B cell (primary cell): Measurements from ENCODE around the gene DOLPP1. TPM values are rescaled to one million over a fixed set of nuclear protein-coding genes. Genes with fewer than 3 reads are reported as not detected.
A peak's percentile ranks its signal among the peaks of the same experiment; 100 is the strongest.

Experiments
- ATAC-seq: fragments of 200-7000 bp; cut with Tn5 transposase; one replicate; pipeline ENCODE4 v1.10.0; 2021; ENCODE audit warnings: low read depth, mild to moderate bottlenecking, moderate number of reproducible peaks, moderate library complexity
- CTCF ChIA-PET: fragments of 350-600 bp; sonication (Branson Sonifier 250); formaldehyde crosslinking; loops from one replicate; lab custom pipeline; 2021; ENCODE audit warnings: antibody characterized with exemption, inconsistent platforms; lab: Charles Lee
- POLR2A ChIA-PET: fragments of 350-600 bp; sonication (Branson Sonifier 250); formaldehyde crosslinking; loops from one replicate; lab custom pipeline; 2021; ENCODE audit warnings: antibody characterized with exemption; lab: Charles Lee
- DNase-seq: peaks from one replicate; pipeline ENCODE4 v3.0.0; 2013
- H2AFZ ChIP-seq: 2 replicates; pipeline ENCODE4 v1.6.1; 2012; ENCODE audit warnings: mild to moderate bottlenecking, low read depth, low read length; ENCODE audit not compliant: insufficient read depth, poor library complexity, severe bottlenecking
- H3K27ac ChIP-seq, 2 donors: 1 replicate in 1 of 2; 2 replicates in 1 of 2; pipeline ENCODE4 v1.5.1; 2012 to 2013; ENCODE audit warnings: low read length in 2 of 2, mild to moderate bottlenecking in 2 of 2, moderate library complexity in 1 of 2
- H3K27me3 ChIP-seq, 4 experiments: fragments of 200-600 bp in 1 of 4; sonication (generic) in 1 of 4; replicated peaks in 1 of 4; 1 replicate in 2 of 4; 2 replicates in 2 of 4; pipeline versions ENCODE4 v1.6.1 to v1.7.0; 2013 to 2016; ENCODE audit warnings: low read length in 3 of 4, mild to moderate bottlenecking in 2 of 4, mixed read lengths in 1 of 4, moderate library complexity in 1 of 4; ENCODE audit not compliant: insufficient read depth in 4 of 4, control insufficient read depth in 3 of 4; ENCODE audit errors: control extremely low read depth in 1 of 4
- H3K36me3 ChIP-seq, 2 experiments: replicated peaks in 1 of 2; 1 replicate in 1 of 2; 2 replicates in 1 of 2; pipeline versions ENCODE4 v1.6.1 to v1.7.1; 2013; ENCODE audit warnings: low read length in 1 of 2; ENCODE audit not compliant: insufficient read depth in 2 of 2, control insufficient read depth in 1 of 2; ENCODE audit errors: control extremely low read depth in 1 of 2, extremely low read depth in 1 of 2
- H3K4me1 ChIP-seq, 2 donors: fragments of 200-600 bp in 1 of 2; sonication (generic) in 1 of 2; 1 replicate in 1 of 2; 2 replicates in 1 of 2; pipeline versions ENCODE4 v1.5.1 to v1.6.1; 2013 to 2017; ENCODE audit warnings: low read length in 2 of 2; ENCODE audit not compliant: control insufficient read depth in 2 of 2, insufficient read depth in 2 of 2
- H3K4me2 ChIP-seq: replicated peaks from 2 replicates; pipeline ENCODE3; 2012; ENCODE audit warnings: mild to moderate bottlenecking, low read depth, low read length; ENCODE audit not compliant: poor library complexity, severe bottlenecking
- H3K4me3 ChIP-seq, 5 experiments: fragments of 200-600 bp in 1 of 5; sonication (generic) in 1 of 5; 1 replicate in 3 of 5; 2 replicates in 2 of 5; pipeline versions ENCODE4 v1.5.1 to v1.7.0; 2011 to 2016; ENCODE audit warnings: low read length in 4 of 5, mild to moderate bottlenecking in 4 of 5, low read depth in 2 of 5, control low read depth in 1 of 5, moderate library complexity in 1 of 5; ENCODE audit not compliant: insufficient read depth in 1 of 5; ENCODE audit errors: control extremely low read depth in 1 of 5, extremely low read depth in 1 of 5
- H3K79me2 ChIP-seq: fragments of 200-600 bp; sonication (generic); one replicate; pipeline ENCODE4 v1.6.0; 2016; ENCODE audit warnings: low read length; ENCODE audit not compliant: control insufficient read depth, insufficient read depth
- H3K9ac ChIP-seq: fragments of 200-600 bp; sonication (generic); 2 replicates; pipeline ENCODE4 v1.6.1; 2017; ENCODE audit warnings: mild to moderate bottlenecking, low read length, moderate library complexity
- H3K9me3 ChIP-seq, 3 donors: one replicate each; pipeline versions ENCODE4 v1.6.1 to v1.7.1; 2013; ENCODE audit warnings: low read length in 2 of 3; ENCODE audit not compliant: control insufficient read depth in 2 of 3, insufficient read depth in 1 of 3; ENCODE audit errors: control extremely low read depth in 1 of 3
- H4K20me1 ChIP-seq: 2 replicates; pipeline ENCODE4 v1.6.0; 2012; ENCODE audit warnings: mild to moderate bottlenecking, low read length; ENCODE audit not compliant: insufficient read depth, control insufficient read depth, poor library complexity, severe bottlenecking
- H3K27ac Mint-ChIP-seq: one replicate; pipeline ENCODE4 v1.8.0; 2021; ENCODE audit warnings: mixed read lengths
- H3K27me3 Mint-ChIP-seq: one replicate; pipeline ENCODE4 v1.8.0; 2021; ENCODE audit warnings: mixed read lengths
- H3K4me1 Mint-ChIP-seq: one replicate; pipeline ENCODE4 v1.8.0; 2021; ENCODE audit warnings: mixed read lengths
- H3K4me3 Mint-ChIP-seq: one replicate; pipeline ENCODE4 v1.8.0; 2021; ENCODE audit warnings: mixed read lengths
- H3K9me3 Mint-ChIP-seq: one replicate; pipeline ENCODE4 v1.8.0; 2022; ENCODE audit warnings: mixed read lengths; ENCODE audit not compliant: insufficient read depth
- CTCF ChIP-seq: fragments of 200-600 bp; IDR thresholded peaks from one replicate; pipeline ENCODE4 v1.8.0; 2022; ENCODE audit warnings: antibody characterized with exemption, mild to moderate bottlenecking
- EZH2 ChIP-seq: IDR thresholded peaks from 2 replicates; pipeline ENCODE4 v1.6.1; 2012; ENCODE audit warnings: borderline replicate concordance, low read depth, mild to moderate bottlenecking, moderate library complexity, low read length; ENCODE audit not compliant: insufficient read depth, poor library complexity, severe bottlenecking
- WGBS: methylation state at CpG from one replicate; pipeline ENCODE4 v1.1.5; 2013; ENCODE audit warnings: missing lambda C conversion rate; ENCODE audit not compliant: insufficient coverage; 5-methylcytosine and 5-hydroxymethylcytosine counted together
- intact Hi-C: fragments of 100-400 bp; cut with micrococcal nuclease; formaldehyde crosslinking; loops from one replicate; pipeline ENCODE4 v1.10.0; 2022
- polyA plus RNA-seq: library from polyadenylated mRNA; depleted of rRNA; stranded (reverse); fragments of >200 nt; gene quantifications from 2 replicates; pipeline ENCODE4 v1.2.3, GENCODE V29; 2012
- total RNA-seq, 2 donors: library from RNA; stranded (reverse); fragments of 120-200 nt in 1 of 2; gene quantifications; 1 replicate in 1 of 2; 2 replicates in 1 of 2; pipeline versions ENCODE4 v1.2.3 to v1.2.4, GENCODE V29; 2013 to 2022

DOLPP1 gene
- total and polyA plus RNA-seq, 2 donors (not counting 1 experiment from before 2014, with no cell fraction given), result 4.7 to 8.6 TPM

- ATAC-seq, result no peak
- Histone ChIP-seq H2AFZ (peak overlapping the region; percentile 69), H3K4me2 (peak overlapping the region; percentile 76), H3K9ac (no peak overlapping the region), H3K9me3 (no peaks in the 10 kb centered on the region), H4K20me1 (no peaks in the 10 kb centered on the region), H3K27ac (peak overlapping the region in 1 of 2 donors; percentile 12), H3K27me3 (no peaks in the 10 kb centered on the region), H3K4me3 (peak overlapping the region in 1 of 5 experiments; percentile 39), H3K79me2 (no peaks in the 10 kb centered on the region), H3K4me1 (peaks cover 25 to 37% of the 10 kb centered on the region in 2 donors), H3K36me3 (peaks cover 0 to 11% of the 10 kb centered on the region in 2 experiments)
- ChIA-PET CTCF (interaction anchor here (1.7 kb wide), 1 partner anchor 11 kb away, joined by 7 read pairs; the partner anchor contains the start of gene DOLPP1), POLR2A (interaction anchor here (0.6 to 2.3 kb wide), 3 partner anchors 11 to 40 kb away, joined by 3 to 15 read pairs (median 4); partner anchors contain the start of genes DOLPP1 and MIGA2)
- no peaks in the 10 kb centered on the region for H3K27me3 Mint-ChIP-seq
- DNase-seq, result no peak
- peak overlapping the region; percentile 53 for H3K27ac Mint-ChIP-seq
- peak; percentile 6 for TF ChIP-seq CTCF
- TF ChIP-seq EZH2, result no peak
- intact Hi-C loops, result loop anchor here (1.0 kb wide), 3 partner anchors 11 to 40 kb away; partner anchors contain the start of genes CRAT, DOLPP1 and MIGA2
- peaks cover 25% of the 10 kb centered on the region for H3K4me1 Mint-ChIP-seq
- no peaks in the 10 kb centered on the region for H3K9me3 Mint-ChIP-seq
- peak overlapping the region; percentile 83 for H3K4me3 Mint-ChIP-seq
- 47% methylated on average over 23 of the region's 26 CpGs for WGBS
These were observed 10.9 kb upstream of the DOLPP1 start for GRCh38 chr9:129069862-129070641.
